K562 (cell line): Measurements from ENCODE around the gene BLZF1. TPM values are rescaled to one million over a fixed set of nuclear protein-coding genes. Genes with fewer than 3 reads are reported as not detected.

Source experiments
- ATAC-seq: fragments of 200-7000 bp; cut with Tn5 transposase; 3 replicates; pipeline ENCODE4 v1.9.1; 2020; ENCODE audit warnings: moderate library complexity
- BruUV-seq: library from RNA; stranded (reverse); fragments of 400-500 nt; replicated peaks from 2 replicates; lab custom pipeline; 2021; lab: Mats Ljungman, UMichigan
- CTCF ChIA-PET: fragments of 300-600 bp; formaldehyde crosslinking; extraction: SDS; loops from one replicate; lab custom pipeline; 2021; ENCODE audit warnings: low intra/inter-chr PET ratio; lab: Yijun Ruan, JAX
- POLR2A ChIA-PET: fragments of 300-600, 350-650 bp; sonication (Branson Sonifier 250); formaldehyde crosslinking; extraction: SDS; loops from one replicate; lab custom pipeline; 2021; ENCODE audit warnings: antibody characterized with exemption, inconsistent platforms; lab: Yijun Ruan, JAX
- DNase-seq, 4 experiments: peaks; one replicate each; pipeline versions ENCODE4 v3.0.0 to v3.0.0-alpha.2; 2011 to 2018; ENCODE audit warnings: low spot score in 3 of 4, mixed read lengths in 3 of 4; ENCODE audit errors: extremely low read depth in 1 of 4
- FAIRE-seq: peaks from 2 replicates; lab custom pipeline; 2011; peaks lifted over from hg19 to GRCh38; lab: Jason Lieb, UNC
- H2AFZ ChIP-seq: 2 replicates; pipeline ENCODE4 v1.6.0; 2011; ENCODE audit warnings: low read depth, low read length, control low read depth, inconsistent platforms
- H3K27ac ChIP-seq: fragments of 200-600 bp; 3 replicates; pipeline ENCODE4 v1.8.0; 2011; ENCODE audit warnings: low read depth, mild to moderate bottlenecking, control low read depth, inconsistent platforms, low read length, moderate library complexity, mixed read lengths; ENCODE audit errors: extremely low read depth
- H3K27me3 ChIP-seq, 2 experiments: fragments of 300-600 bp in 1 of 2; 2 replicates in 1 of 2; 3 replicates in 1 of 2; pipeline versions ENCODE4 v1.6.0 to v1.8.0; 2011; ENCODE audit warnings: inconsistent platforms in 2 of 2, low read length in 2 of 2, mild to moderate bottlenecking in 1 of 2, mixed read lengths in 1 of 2, moderate library complexity in 1 of 2; ENCODE audit not compliant: control insufficient read depth in 2 of 2, insufficient read depth in 2 of 2
- H3K36me3 ChIP-seq: fragments of 300-600 bp; 3 replicates; pipeline ENCODE4 v1.8.0; 2011; ENCODE audit warnings: mild to moderate bottlenecking, low read length, inconsistent platforms; ENCODE audit not compliant: control insufficient read depth, insufficient read depth
- H3K4me1 ChIP-seq, 2 experiments: fragments of 200-600 bp in 1 of 2; replicated peaks in 1 of 2; 2 replicates in 1 of 2; 3 replicates in 1 of 2; pipeline versions ENCODE4 v1.5.1 to v1.8.0; 2011; ENCODE audit warnings: inconsistent platforms in 2 of 2, low read length in 2 of 2, mild to moderate bottlenecking in 1 of 2, mixed read lengths in 1 of 2, moderate library complexity in 1 of 2; ENCODE audit not compliant: control insufficient read depth in 2 of 2, insufficient read depth in 2 of 2
- H3K4me2 ChIP-seq: 2 replicates; pipeline ENCODE4 v1.6.1; 2011; ENCODE audit warnings: low read length, control low read depth, inconsistent platforms, mixed read lengths; ENCODE audit not compliant: insufficient read depth
- H3K4me3 ChIP-seq: fragments of 200-600 bp; sonication (generic), shearing (Covaris generic); 2 replicates; pipeline ENCODE4 v1.5.1; 2016; ENCODE audit warnings: control low read depth, inconsistent platforms
- H3K79me2 ChIP-seq: fragments of 200-600 bp; 3 replicates; pipeline ENCODE4 v1.8.0; 2011; ENCODE audit warnings: low read length, inconsistent platforms; ENCODE audit not compliant: control insufficient read depth, insufficient read depth
- H3K9ac ChIP-seq, 2 experiments: 2 replicates each; pipeline versions ENCODE4 v1.6.0 to v1.6.1; 2011; ENCODE audit warnings: low read depth in 2 of 2, low read length in 2 of 2, control low read depth in 1 of 2, inconsistent platforms in 1 of 2, mild to moderate bottlenecking in 1 of 2, mixed read lengths in 1 of 2; ENCODE audit not compliant: insufficient read depth in 1 of 2
- H3K9me1 ChIP-seq: one replicate; pipeline ENCODE4 v1.6.0; 2011; ENCODE audit warnings: inconsistent platforms, mild to moderate bottlenecking, low read length, moderate library complexity; ENCODE audit not compliant: control insufficient read depth, insufficient read depth
- H3K9me3 ChIP-seq: replicated peaks from 2 replicates; pipeline ENCODE4 v1.5.1; 2011; ENCODE audit warnings: low read depth, low read length, inconsistent platforms; ENCODE audit not compliant: control insufficient read depth, insufficient read depth
- H4K20me1 ChIP-seq: replicated peaks from 2 replicates; pipeline ENCODE4 v1.6.1; 2011; ENCODE audit warnings: low read length, inconsistent platforms, mixed read lengths; ENCODE audit not compliant: control insufficient read depth, insufficient read depth
- ARID3A ChIP-seq: IDR thresholded peaks from 2 replicates; pipeline ENCODE4 v1.6.1; 2012; ENCODE audit warnings: low read depth, low read length, improper control_type of control experiment, borderline replicate concordance
- CTCFL ChIP-seq: IDR thresholded peaks from 2 replicates; pipeline ENCODE4 v1.6.1; 2011; ENCODE audit warnings: borderline replicate concordance, low read depth, mild to moderate bottlenecking, moderate library complexity, low read length; ENCODE audit not compliant: insufficient read depth, poor library complexity, severe bottlenecking
- FOXP4 ChIP-seq: sonication (generic); formaldehyde crosslinking; IDR thresholded peaks from 2 replicates; pipeline ENCODE4 v1.8.0; 2022; ENCODE audit warnings: mild to moderate bottlenecking, missing genetic modification reagents, borderline replicate concordance
- HOXB6 ChIP-seq: fragments of 250-450 bp; sonication (Bioruptor Pico); IDR thresholded peaks from 2 replicates; pipeline ENCODE4 v1.5.1; 2022; ENCODE audit warnings: mild to moderate bottlenecking, borderline replicate concordance
- MLLT1 ChIP-seq, 2 experiments: fragments of 450-650 bp; IDR thresholded peaks; 2 replicates each; pipeline ENCODE4 v1.6.1; 2016
- NFXL1 ChIP-seq: fragments of 450-650 bp; formaldehyde crosslinking; IDR thresholded peaks from 2 replicates; pipeline ENCODE4 v1.4.0; 2021; ENCODE audit warnings: mild to moderate bottlenecking
- PCBP1 ChIP-seq: fragments of 200-400 bp; formaldehyde crosslinking; IDR thresholded peaks from 2 replicates; pipeline ENCODE4 v1.6.1; 2018; ENCODE audit warnings: mild to moderate bottlenecking, low read depth, low read length; ENCODE audit not compliant: poor library complexity, severe bottlenecking
- PHF21A ChIP-seq: fragments of 450-650 bp; IDR thresholded peaks from 2 replicates; pipeline ENCODE4 v1.6.1; 2017; ENCODE audit warnings: low read depth, borderline replicate concordance
- PRPF4 ChIP-seq: fragments of 200-400 bp; formaldehyde crosslinking; IDR thresholded peaks from one replicate; pipeline ENCODE4 v1.6.1; 2017; ENCODE audit warnings: low read length, low read depth, mild to moderate bottlenecking; ENCODE audit not compliant: insufficient read depth, poor library complexity, severe bottlenecking
- PYGO2 ChIP-seq: fragments of 450-650 bp; IDR thresholded peaks from 2 replicates; pipeline ENCODE4 v1.6.1; 2016; ENCODE audit warnings: mild to moderate bottlenecking, missing genetic modification characterization, moderate library complexity, missing compliant biosample characterization
- SP2 ChIP-seq: IDR thresholded peaks from 2 replicates; pipeline ENCODE4 v1.6.1; 2011; ENCODE audit warnings: mild to moderate bottlenecking, low read depth, low read length, moderate library complexity; ENCODE audit not compliant: poor library complexity, severe bottlenecking; ENCODE audit errors: extremely low read depth
- ZNF584 ChIP-seq: fragments of 200-800 bp; sonication (Bioruptor generic); IDR thresholded peaks from 2 replicates; pipeline ENCODE4 v1.6.1; 2016; ENCODE audit warnings: low read depth, mild to moderate bottlenecking, missing genetic modification characterization, missing compliant biosample characterization
- WGBS: fragments of 100-300 bp; shearing (Covaris generic); methylation state at CpG from one replicate; pipeline ENCODE4 v1.1.6; 2016; ENCODE audit warnings: low coverage, mixed read lengths; ENCODE audit not compliant: insufficient coverage; ENCODE audit errors: missing lambda C conversion rate; 5-methylcytosine and 5-hydroxymethylcytosine counted together
- in situ Hi-C: fragments of 300-500 bp; cut with MboI; formaldehyde crosslinking; loops from 4 replicates; pipeline ENCODE4 v1.15.0; 2018; ENCODE audit warnings: inconsistent platforms, mixed read lengths
- intact Hi-C: fragments of 100-400 bp; cut with micrococcal nuclease; formaldehyde crosslinking; loops from 2 replicates; pipeline ENCODE4 v1.14.2; 2022
- polyA plus RNA-seq, 8 experiments: library from polyadenylated mRNA; depleted of rRNA in 4 of 8; stranded (reverse) in 5 of 8; unstranded in 3 of 8; fragments of >200 nt; fragmentation: Nextera tagmentation in 2 of 8; fragmentation: Illumina TruSeq in 1 of 8; extraction: Ambion mirVana in 2 of 8; extraction: Trizol in 1 of 8; gene quantifications; 2 replicates each; pipeline versions ENCODE4 v1.2.1 to v1.2.3, GENCODE V29; 2011 to 2014; ENCODE audit warnings: inconsistent platforms in 1 of 8, missing spikeins in 1 of 8
- total RNA-seq, 7 experiments: library from RNA; depleted of rRNA in 6 of 7; stranded (reverse); fragments of >200 nt in 6 of 7; fragmentation: Illumina TruSeq in 2 of 7; extraction: Trizol in 2 of 7; gene quantifications; 2 replicates each; pipeline versions ENCODE4 v1.2.1 to v1.2.3, GENCODE V29; 2011 to 2021; ENCODE audit warnings: low replicate concordance in 1 of 7

BLZF1 gene
- total and polyA plus RNA-seq, 9 of the 15 experiments (the other 6 are each of a cell fraction or from before 2014, with no cell fraction given): 20.5 to 32.8 (median 25.3) TPM

GRCh38 chr1:169322138-169322537 lies 45.9 kb upstream of the BLZF1 start:
- H3K4me1 ChIP-seq: peaks cover 0 to 16% of the 10 kb centered on the region in 2 experiments; a peak in 3 of 5 replicates
- in situ Hi-C loops: no loop called here
- H3K27ac ChIP-seq: no peak overlapping the region
- H3K9ac ChIP-seq: no peak overlapping the region
- no peaks in the 10 kb centered on the region for H3K36me3 ChIP-seq
- H2AFZ ChIP-seq: no peak overlapping the region
- ATAC-seq (no peak), FAIRE-seq (no peak), DNase-seq (no peak)
- no peaks in the 10 kb centered on the region for H3K27me3 ChIP-seq
- H4K20me1 ChIP-seq: no peaks in the 10 kb centered on the region
- intact Hi-C loops: no loop called here
- no TSS peak for BruUV-seq
- 91% methylated on average over 3 of the region's 3 CpGs for WGBS
- no peak for TF ChIP-seq CTCFL
- no peak for TF ChIP-seq PCBP1
- TF ChIP-seq PRPF4: no peak
- no peak for TF ChIP-seq MLLT1 (IDR thresholded peaks at IDR 0.05)
- TF ChIP-seq NFXL1 (CRISPR knock-in tag): no peak
- no peak for TF ChIP-seq ZNF584 (CRISPR knock-in tag)
- no peak for TF ChIP-seq FOXP4 (CRISPR knock-in tag)
- TF ChIP-seq SP2: no peak
- TF ChIP-seq ARID3A: no peak
- no peak for TF ChIP-seq HOXB6
- no peak for TF ChIP-seq PHF21A
- no peak for TF ChIP-seq PYGO2 (tag)
- POLR2A ChIA-PET: interaction anchor here (0.7 kb wide), 1 partner anchor 420 kb away, joined by 3 read pairs; no protein-coding TSS in a partner anchor
- H3K4me3 ChIP-seq: no peak overlapping the region
- no peaks in the 10 kb centered on the region for H3K9me3 ChIP-seq
- H3K9me1 ChIP-seq: no peaks in the 10 kb centered on the region
- no peaks in the 10 kb centered on the region; the same call in 2 of the 3 replicates for H3K79me2 ChIP-seq
- CTCF ChIA-PET: no interaction called here
- no peak overlapping the region for H3K4me2 ChIP-seq
